GM18861 (cell line): ENCODE measurements around the gene CUL7.
"Not testable (repeated sequence)": the region's sequence is repeated elsewhere in the genome, so short reads cannot be mapped to it uniquely, and the experiment has no call there.

ENCODE experiments used
- ATAC-seq: cut with Tn5 transposase; IDR thresholded peaks from one replicate; pipeline ENCODE4 v1.9.1; 2021; ENCODE audit not compliant: unreplicated experiment

The CUL7 gene

DNA sequence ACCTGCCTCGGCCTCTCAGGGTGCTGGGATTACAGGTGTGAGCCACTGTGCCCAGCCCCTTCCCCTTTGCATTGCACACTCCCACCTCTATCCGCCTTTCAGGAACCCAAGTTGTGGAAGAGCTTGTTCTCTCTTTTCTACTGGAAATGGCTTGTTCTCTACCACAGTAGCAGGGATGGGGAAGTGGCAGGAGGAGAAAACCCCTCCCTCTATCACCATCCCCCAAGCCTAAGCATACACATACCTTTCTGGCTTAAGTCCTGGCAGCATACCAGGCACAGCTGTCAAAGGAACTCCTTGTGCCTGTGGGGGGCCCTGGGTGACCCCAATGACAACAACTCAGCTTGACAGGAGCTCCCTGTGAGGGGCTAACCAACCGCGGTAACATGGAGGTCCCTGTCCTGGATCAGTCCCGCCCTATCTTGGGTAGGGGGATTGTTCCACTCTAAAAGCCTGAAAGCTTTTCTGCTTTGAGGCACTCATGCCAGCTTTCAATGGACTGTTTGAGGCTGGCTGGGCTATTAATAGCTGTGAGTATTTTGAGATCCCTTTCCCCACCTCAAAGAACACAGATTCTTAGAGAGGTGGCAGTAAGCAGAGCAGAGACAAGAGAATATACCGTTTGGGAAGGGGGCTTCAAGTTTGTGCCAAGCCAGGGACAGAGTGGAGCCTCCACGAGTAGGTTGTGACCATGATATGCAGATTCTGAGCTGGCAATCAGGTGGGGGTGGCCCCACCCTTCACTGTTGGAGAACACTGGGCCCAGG is 37.3 kb downstream of the CUL7 start:
- ATAC-seq = no peak

DNA sequence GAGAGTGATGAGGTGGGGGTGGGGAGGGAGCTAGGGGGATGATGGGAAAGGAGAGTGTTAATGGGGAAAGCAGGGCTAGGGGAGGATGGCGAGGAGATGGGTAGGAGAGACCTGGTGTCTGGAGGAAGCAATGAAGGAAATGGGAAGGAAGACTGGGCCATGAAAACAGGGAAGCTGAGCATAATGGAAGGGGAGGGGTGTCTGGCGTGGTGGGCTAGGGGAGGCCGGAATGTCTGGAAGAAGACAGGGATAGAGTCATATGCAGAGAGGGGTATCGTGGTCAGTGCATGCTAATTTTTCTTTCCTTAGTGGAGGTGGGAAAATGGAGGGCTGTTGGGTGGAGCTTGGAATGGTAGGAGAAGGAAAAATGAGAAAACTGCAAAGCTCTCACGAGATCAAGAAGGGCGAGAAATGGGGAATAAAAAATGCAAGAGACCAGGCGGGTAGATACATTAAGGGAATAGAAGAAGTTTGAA is 39.2 kb downstream of the CUL7 start:
- no peak for ATAC-seq

DNA sequence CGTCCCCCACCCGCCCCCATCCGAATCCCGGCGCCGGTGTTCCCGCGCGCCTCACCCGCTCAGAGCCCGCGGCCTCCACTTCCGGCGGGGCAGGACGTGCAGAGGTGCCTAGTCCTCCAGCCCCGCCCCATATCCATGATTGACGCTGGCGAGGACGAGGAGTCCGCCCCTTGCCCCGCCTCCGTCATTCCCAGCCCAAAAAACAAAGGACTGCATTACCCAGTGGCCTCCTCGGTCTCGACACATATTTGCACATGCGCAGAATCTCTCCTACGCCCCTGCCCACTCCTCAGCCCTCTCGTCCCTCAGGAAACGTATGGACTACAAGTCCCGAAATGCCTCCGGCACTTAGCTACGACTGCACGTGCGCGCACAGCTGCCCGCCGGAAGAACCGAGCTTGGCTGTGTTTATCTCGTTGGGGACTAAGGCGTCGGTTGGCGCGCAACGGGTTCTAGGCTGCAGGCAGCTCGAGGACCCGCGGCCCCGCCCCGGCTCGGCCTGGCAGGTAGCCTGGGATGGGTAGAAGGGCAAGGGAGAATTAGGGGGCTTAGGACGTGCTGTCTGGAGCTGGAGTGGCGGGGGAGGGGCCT is 39.7 kb downstream of the CUL7 start, which contains the start of the genes KLHDC3 and MEA1:
KLHDC3 (plus strand) TSS at position 407 of the 591 bp plus-strand sequence. CDS start 2,944 bp downstream, outside the sequence.
MEA1 (minus strand) TSS at position 104 of the 591 bp plus-strand sequence. CDS start 133 bp downstream, outside the sequence.
- peak; percentile 91 for ATAC-seq

- no peak for ATAC-seq
Measured at GRCh38 chr6:43013097-43013842, 40.4 kb downstream of the CUL7 start.

GRCh38 chr6:43012364-43012763 is 41.3 kb downstream of the CUL7 start:
- ATAC-seq = no peak

- ATAC-seq = no peak
Measured at GRCh38 chr6:43011207-43011606, 42.4 kb downstream of the CUL7 start.

DNA sequence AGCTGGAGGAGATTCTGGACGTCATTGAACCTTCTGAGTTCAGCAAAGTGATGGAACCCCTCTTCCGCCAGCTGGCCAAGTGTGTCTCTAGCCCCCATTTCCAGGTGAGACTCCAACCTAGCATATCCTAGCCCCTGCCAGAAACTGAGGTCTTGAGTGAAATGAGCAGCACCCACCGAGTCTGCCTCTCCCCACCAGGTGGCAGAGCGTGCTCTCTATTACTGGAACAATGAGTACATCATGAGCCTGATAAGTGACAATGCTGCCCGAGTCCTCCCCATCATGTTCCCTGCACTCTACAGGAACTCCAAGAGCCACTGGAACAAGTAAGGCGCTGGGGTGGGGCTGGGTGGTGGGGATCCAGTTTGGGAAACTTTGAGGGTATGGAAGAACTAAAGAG is 44.5 kb downstream of the CUL7 start:
- no peak for ATAC-seq

DNA sequence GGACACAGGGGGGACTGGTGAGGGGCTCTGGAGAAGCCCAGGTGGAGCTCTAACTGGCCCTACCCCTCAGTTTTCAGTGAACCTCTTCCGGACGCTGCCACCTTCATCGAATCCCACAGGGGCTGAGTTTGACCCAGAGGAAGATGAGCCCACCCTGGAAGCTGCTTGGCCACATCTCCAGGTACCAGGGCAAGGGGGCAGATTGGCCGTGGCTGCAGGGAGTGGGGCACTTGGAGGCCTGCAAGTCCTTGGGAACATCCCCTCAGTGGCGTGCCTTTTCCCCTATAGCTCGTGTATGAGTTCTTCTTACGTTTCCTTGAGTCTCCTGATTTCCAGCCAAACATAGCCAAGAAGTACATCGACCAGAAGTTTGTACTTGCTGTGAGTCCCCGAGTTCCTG is 46.5 kb downstream of the CUL7 start:
- no peak for ATAC-seq

DNA sequence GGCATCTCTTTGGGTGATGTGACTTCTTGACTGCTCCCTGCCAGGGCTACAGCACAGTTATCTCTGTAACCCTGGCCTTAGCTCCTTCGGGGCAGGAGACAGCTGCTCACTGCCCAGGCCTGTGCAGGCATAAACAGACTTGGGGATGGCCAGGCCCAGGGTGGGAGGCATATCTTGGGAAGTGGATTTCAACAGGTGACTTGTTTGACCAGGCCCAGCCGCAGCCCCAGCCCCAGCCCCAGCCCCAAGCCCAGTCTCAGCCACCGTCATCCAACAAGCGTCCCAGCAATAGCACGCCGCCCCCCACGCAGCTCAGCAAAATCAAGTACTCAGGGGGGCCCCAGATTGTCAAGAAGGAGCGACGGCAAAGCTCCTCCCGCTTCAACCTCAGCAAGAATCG is 47.4 kb downstream of the CUL7 start:
- ATAC-seq = no peak

DNA sequence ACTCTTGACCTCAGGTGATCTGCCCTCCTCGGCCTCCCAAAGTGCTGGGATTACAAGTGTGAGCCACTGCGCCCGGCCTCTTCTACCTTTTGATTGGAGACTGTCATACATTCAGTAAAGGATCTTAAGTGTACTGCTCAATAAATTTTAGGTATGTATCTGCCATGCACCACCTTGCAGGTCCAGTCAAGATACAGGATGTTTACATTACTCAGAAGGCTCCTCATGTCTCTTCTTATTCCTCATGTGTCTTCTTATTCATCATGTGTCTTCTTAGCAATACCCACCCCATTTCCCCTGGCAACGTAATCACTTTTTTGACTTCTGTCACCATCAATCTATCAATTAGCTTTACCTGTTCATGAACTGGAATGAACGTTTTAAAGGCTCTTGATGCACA is 47.8 kb downstream of the CUL7 start:
- no peak for ATAC-seq

DNA sequence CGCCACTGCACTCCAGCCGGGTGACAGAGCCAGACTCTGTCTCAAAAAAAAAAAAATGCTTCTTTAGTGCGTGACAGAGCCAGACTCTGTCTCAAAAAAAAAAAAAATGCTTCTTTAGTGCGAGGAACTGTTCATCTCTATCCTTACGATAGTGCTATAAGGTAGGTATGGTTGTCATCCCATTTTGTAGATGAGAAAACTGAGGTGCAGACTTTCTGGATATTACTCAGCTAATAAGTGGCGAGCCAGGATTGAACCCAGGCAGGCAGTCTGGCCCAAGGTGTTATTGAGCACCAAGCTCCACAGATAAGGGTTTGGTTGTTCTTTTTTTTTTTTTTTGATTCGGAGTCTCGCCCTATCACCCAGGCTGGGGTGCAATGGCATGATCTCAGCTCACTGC is 51.8 kb downstream of the CUL7 start:
- ATAC-seq = no peak

GRCh38 chr6:42998205-42998604 is 55.4 kb downstream of the CUL7 start:
- ATAC-seq = not testable (repeated sequence)

DNA sequence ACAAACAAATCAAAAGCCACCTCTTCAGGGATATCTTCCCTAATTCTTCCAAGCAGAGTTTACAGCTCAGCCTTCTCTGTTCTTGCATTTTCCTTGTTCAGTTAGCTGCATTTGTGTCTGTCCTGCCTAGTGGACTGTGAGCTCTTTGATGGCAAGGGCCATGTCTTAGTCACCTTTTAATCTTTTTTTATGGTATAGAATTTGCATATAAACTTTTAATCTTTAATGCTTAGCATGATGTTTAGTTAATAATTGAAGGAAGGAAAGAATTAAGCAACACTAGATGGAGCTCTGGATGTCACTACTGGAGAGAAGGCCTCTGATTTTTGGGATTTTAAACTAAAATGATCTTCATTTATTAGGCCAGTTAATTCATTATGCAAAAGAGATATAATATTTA is 57.1 kb downstream of the CUL7 start:
- ATAC-seq = no peak

- no peak for ATAC-seq
Measured at GRCh38 chr6:42993445-42993844, 60.2 kb downstream of the CUL7 start.

DNA sequence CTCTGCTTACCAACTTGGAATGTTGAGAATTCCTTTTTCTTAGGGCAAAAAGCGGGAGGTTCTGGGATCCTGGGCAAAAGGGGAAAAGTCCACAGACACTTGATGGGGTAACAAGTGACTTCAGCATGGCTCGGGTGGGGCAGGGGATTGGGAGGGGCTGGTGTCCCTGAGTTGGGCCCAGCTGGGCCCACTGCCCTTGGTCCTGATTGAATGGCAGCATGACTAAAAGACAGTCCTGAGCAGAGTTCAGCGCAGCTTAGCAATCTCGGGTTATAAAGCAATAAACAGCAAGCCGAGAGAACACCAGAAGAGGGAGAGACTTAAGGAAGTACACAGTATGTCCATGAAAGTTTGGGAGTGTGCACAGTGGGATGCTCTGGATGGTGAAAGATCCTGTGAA is 63.7 kb downstream of the CUL7 start:
- no peak for ATAC-seq

GRCh38 chr6:42988486-42989020 is 65.1 kb downstream of the CUL7 start:
- no peak for ATAC-seq
